Myocyte (in vitro differentiated cells): Measurements from ENCODE around the gene TAPBPL. TPM values are rescaled to one million over a fixed set of nuclear protein-coding genes. Genes with fewer than 3 reads are reported as not detected.

ENCODE experiments used
- DNase-seq: peaks from one replicate; pipeline ENCODE4 v3.0.0-alpha.2; 2012; ENCODE audit warnings: low read depth
- total RNA-seq: library from RNA; depleted of rRNA; stranded (reverse); fragments of >200 nt; gene quantifications from 2 replicates; pipeline ENCODE4 v1.2.3, GENCODE V29; 2014

Gene TAPBPL
- total RNA-seq, 1 donor from 2014 or later, result 10.9 TPM

- no peak for DNase-seq
Measured at GRCh38 chr12:6435961-6436715, 15.7 kb upstream of the TAPBPL start.

- DNase-seq, result no peak
Measured at GRCh38 chr12:6437586-6437985, 14.3 kb upstream of the TAPBPL start.

GRCh38 chr12:6438345-6438744 lies 13.5 kb upstream of the TAPBPL start:
- DNase-seq, result no peak

- DNase-seq, result no peak
Measured at GRCh38 chr12:6440391-6440790, 11.5 kb upstream of the TAPBPL start.

GRCh38 chr12:6442836-6443235 lies 9.0 kb upstream of the TAPBPL start:
- DNase-seq, result peak; percentile 17

- DNase-seq, result no peak
Measured at GRCh38 chr12:6443361-6443983, 8.4 kb upstream of the TAPBPL start.

GRCh38 chr12:6444031-6444430 lies 7.8 kb upstream of the TAPBPL start:
- no peak for DNase-seq

- no peak for DNase-seq
Measured at GRCh38 chr12:6444704-6445688, 6.8 kb upstream of the TAPBPL start, which contains the start of gene CD27. Gene CD27, plus strand, starts transcription at chr12:6444955. Its CDS starts 141 bp downstream, at chr12:6445096.

- DNase-seq, result peak; percentile 75
Measured at GRCh38 chr12:6450091-6450868, 1.6 kb upstream of the TAPBPL start.

GRCh38 chr12:6450869-6451347 lies 934 bp upstream of the TAPBPL start:
- no peak for DNase-seq

GRCh38 chr12:6452245-6452943 lies 552 bp downstream of the TAPBPL start:
- peak; percentile 59 for DNase-seq

- DNase-seq, result peak; percentile 57
Measured at GRCh38 chr12:6452944-6453630, 1.2 kb downstream of the TAPBPL start.

GRCh38 chr12:6457220-6457945 lies 5.5 kb downstream of the TAPBPL start:
- no peak for DNase-seq

GRCh38 chr12:6458281-6459003 lies 6.6 kb downstream of the TAPBPL start:
- no peak for DNase-seq

GRCh38 chr12:6459004-6459337 lies 7.1 kb downstream of the TAPBPL start:
- peak; percentile 57 for DNase-seq

GRCh38 chr12:6460751-6461371 lies 9.0 kb downstream of the TAPBPL start:
- DNase-seq, result no peak

- no peak for DNase-seq
Measured at GRCh38 chr12:6461401-6462233, 9.8 kb downstream of the TAPBPL start.
